Vagina (tissue), 2 donors: Measurements from ENCODE around the gene PPP1R14C. TPM values are rescaled to one million over a fixed set of nuclear protein-coding genes. Genes with fewer than 3 reads are reported as not detected.

Experiments used
- DNase-seq, 2 donors: peaks; one replicate each; pipeline ENCODE4 v3.0.0-alpha.2; 2017; ENCODE audit errors: extremely low spot score in 2 of 2
- H3K27ac ChIP-seq: fragments of 200-600 bp; sonication (generic); one replicate; pipeline ENCODE4 v1.5.1; 2019
- H3K27me3 ChIP-seq: fragments of 200-600 bp; sonication (generic); one replicate; pipeline ENCODE4 v1.5.1; 2019
- H3K36me3 ChIP-seq, 2 donors: fragments of 200-600 bp; sonication (generic); one replicate each; pipeline ENCODE4 v1.5.1; 2017 to 2019
- H3K4me1 ChIP-seq: fragments of 200-600 bp; sonication (generic); one replicate; pipeline ENCODE4 v1.5.1; 2019
- H3K4me3 ChIP-seq, 2 donors: fragments of 200-600 bp; sonication (generic); 1 replicate in 1 of 2; 2 replicates in 1 of 2; pipeline ENCODE4 v1.5.1; 2016 to 2019
- H3K9me3 ChIP-seq: fragments of 200-600 bp; sonication (generic); one replicate; pipeline ENCODE4 v1.5.1; 2019
- CTCF ChIP-seq, 3 experiments: fragments of 450-650 bp in 2 of 3; fragments of 200-600 bp in 1 of 3; sonication (generic) in 1 of 3; IDR thresholded peaks; one replicate each; pipeline ENCODE4 v1.5.1; 2017 to 2019; ENCODE audit warnings: antibody characterized with exemption in 3 of 3, mild to moderate bottlenecking in 2 of 3, moderate library complexity in 2 of 3
- POLR2A ChIP-seq, 2 donors: fragments of 450-650 bp; IDR thresholded peaks; one replicate each; pipeline ENCODE4 v1.6.1; 2017; ENCODE audit warnings: antibody characterized with exemption in 2 of 2, mild to moderate bottlenecking in 2 of 2, moderate library complexity in 2 of 2
- POLR2AphosphoS5 ChIP-seq, 2 donors: sonication (generic); formaldehyde crosslinking; IDR thresholded peaks; one replicate each; pipeline ENCODE4 v1.9.0; 2017; ENCODE audit warnings: antibody characterized with exemption in 2 of 2, mild to moderate bottlenecking in 2 of 2, low read depth in 1 of 2; ENCODE audit not compliant: insufficient read depth in 1 of 2
- intact Hi-C: fragments of 100-400 bp; cut with DNase I; formaldehyde crosslinking; loops from one replicate; pipeline ENCODE4 v1.15.1; 2023
- total RNA-seq: library from RNA; depleted of rRNA; stranded (reverse); fragments of >200 nt; gene quantifications from one replicate; pipeline ENCODE4 v1.2.3, GENCODE V29; 2016

Gene PPP1R14C
- total RNA-seq, 1 donor from 2014 or later, result 23.8 TPM

DNA sequence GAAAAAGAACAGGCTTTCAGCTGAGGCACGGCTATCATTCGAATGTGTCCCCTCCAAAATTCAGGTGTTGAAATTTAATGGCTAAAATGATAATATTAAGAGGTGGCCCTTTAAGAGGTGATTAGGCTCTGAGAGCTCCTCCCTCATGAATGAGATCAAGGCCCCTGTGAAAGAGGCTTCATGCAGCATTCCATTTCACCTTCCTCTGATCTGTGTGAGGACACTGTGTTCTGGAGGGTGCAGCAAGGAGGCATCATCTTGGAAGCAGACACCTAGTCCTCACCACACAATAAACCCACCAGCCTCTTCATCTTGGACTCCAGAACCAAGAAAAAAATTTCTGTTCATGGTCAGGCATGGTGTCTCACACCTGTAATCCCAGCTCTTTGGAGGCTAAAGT lies 56.4 kb downstream of the PPP1R14C start:
- H3K27me3 ChIP-seq, result no peaks in the 10 kb centered on the region

GRCh38 chr6:150200428-150201100 lies 57.7 kb downstream of the PPP1R14C start:
- Histone ChIP-seq H3K27ac (no peak overlapping the region), H3K4me3 (no peak overlapping the region), H3K27me3 (no peaks in the 10 kb centered on the region), H3K4me1 (no peaks in the 10 kb centered on the region), H3K36me3 (no peaks in the 10 kb centered on the region), H3K9me3 (no peaks in the 10 kb centered on the region)
- TF ChIP-seq POLR2A (IDR thresholded peaks at IDR 0.05), result no peak
- TF ChIP-seq POLR2AphosphoS5 (IDR thresholded peaks at IDR 0.05; ENCODE audit: insufficient read depth in 1 of 2, low read depth in 1 of 2), result no peak
- no peak for TF ChIP-seq CTCF (IDR thresholded peaks at IDR 0.05)
- intact Hi-C loops, result no loop called here
- DNase-seq, result no peak

More for the DNA sequence above, 56.4 kb downstream of the PPP1R14C start:
- no peaks in the 10 kb centered on the region for H3K9me3 ChIP-seq
- no peak overlapping the region for H3K4me3 ChIP-seq
- intact Hi-C loops, result no loop called here
- H3K36me3 ChIP-seq, result no peaks in the 10 kb centered on the region
- TF ChIP-seq POLR2AphosphoS5 (IDR thresholded peaks at IDR 0.05; ENCODE audit: insufficient read depth in 1 of 2, low read depth in 1 of 2) (no peak), POLR2A (IDR thresholded peaks at IDR 0.05) (no peak), CTCF (IDR thresholded peaks at IDR 0.05) (no peak)
- no peak for DNase-seq
- no peaks in the 10 kb centered on the region for H3K4me1 ChIP-seq
- no peak overlapping the region for H3K27ac ChIP-seq

DNA sequence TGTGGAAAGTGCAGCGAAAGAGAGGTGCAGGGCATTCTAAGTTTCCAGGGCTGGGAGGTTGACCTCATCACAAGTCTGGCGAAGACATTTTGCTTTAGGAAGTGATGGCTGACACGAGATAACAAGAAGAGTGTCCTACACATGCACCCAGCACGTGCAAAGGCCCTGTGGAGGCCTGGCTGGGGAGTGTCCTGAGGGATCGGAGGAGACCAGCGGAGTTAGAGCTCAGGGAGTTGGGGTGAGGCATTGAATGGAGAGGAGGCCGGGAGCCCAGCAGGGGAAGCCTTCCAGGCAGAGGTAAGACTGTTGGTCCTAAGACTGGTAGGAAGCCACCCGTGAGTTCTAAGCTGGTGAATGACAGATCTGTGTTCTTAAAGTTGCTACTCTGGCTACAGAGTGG lies 58.4 kb downstream of the PPP1R14C start:
- Histone ChIP-seq H3K36me3 (no peaks in the 10 kb centered on the region), H3K4me3 (no peak overlapping the region), H3K9me3 (no peaks in the 10 kb centered on the region), H3K27ac (no peak overlapping the region), H3K27me3 (no peaks in the 10 kb centered on the region), H3K4me1 (no peaks in the 10 kb centered on the region)
- TF ChIP-seq POLR2A (IDR thresholded peaks at IDR 0.05) (no peak), POLR2AphosphoS5 (IDR thresholded peaks at IDR 0.05; ENCODE audit: insufficient read depth in 1 of 2, low read depth in 1 of 2) (no peak), CTCF (IDR thresholded peaks at IDR 0.05) (no peak)
- intact Hi-C loops, result no loop called here
- no peak for DNase-seq

DNA sequence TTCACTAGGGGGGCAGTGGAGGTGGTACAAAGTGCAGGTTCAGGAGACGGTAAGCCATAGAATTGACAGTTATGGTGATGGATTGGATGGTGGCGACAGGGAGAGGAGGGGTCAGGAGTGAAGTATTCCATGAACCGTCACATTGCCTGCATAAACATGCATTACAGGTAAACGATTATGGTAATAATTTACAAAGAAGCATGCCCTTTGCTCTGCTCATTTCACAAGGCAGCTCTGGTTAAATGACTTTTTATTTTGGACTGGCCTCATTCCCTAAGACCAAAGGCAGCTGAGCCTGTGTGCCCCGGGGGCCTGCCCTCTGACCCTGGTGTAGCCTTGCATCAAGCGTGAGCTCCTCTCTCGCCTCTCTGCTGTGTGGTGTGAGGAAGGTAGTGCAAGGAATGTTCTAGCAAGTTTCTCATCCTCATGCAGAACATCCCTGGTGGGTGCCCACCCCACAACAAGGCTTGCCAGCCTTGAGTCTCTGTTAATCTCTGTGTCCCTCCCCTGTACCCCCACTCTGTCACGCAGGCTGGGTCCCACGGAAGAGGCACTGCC lies 59.0 kb downstream of the PPP1R14C start:
- peak overlapping the region; percentile 58 for H3K27ac ChIP-seq

More for the DNA sequence above, 59.0 kb downstream of the PPP1R14C start:
- DNase-seq, result no peak
- Histone ChIP-seq H3K4me1 (no peaks in the 10 kb centered on the region), H3K36me3 (no peaks in the 10 kb centered on the region), H3K27me3 (no peaks in the 10 kb centered on the region), H3K4me3 (no peak overlapping the region), H3K9me3 (no peaks in the 10 kb centered on the region)
- intact Hi-C loops, result no loop called here
- TF ChIP-seq POLR2A (IDR thresholded peaks at IDR 0.05) (no peak), CTCF (IDR thresholded peaks at IDR 0.05) (no peak), POLR2AphosphoS5 (IDR thresholded peaks at IDR 0.05; ENCODE audit: insufficient read depth in 1 of 2, low read depth in 1 of 2) (no peak)
